Measurements from ENCODE around the gene CYP4F11. TPM values are rescaled to one million over a fixed set of nuclear protein-coding genes. Genes with fewer than 3 reads are reported as not detected.

CYP4F11 gene
- total and polyA plus RNA-seq, 2 of the 4 experiments (the other 2 are of a cell fraction): not detected

GRCh38 chr19:15902254-15902653, 32.1 kb downstream of the CYP4F11 start:
- Histone ChIP-seq H3K18ac (ENCODE audit: low read depth, low read length) (no peak overlapping the region), H2BK20ac (ENCODE audit: low read depth, low read length) (no peak overlapping the region), H2BK15ac (ENCODE audit: low read depth, low read length) (no peak overlapping the region), H4K91ac (ENCODE audit: insufficient read depth, low read depth, low read length) (no peak overlapping the region), H2AK5ac (ENCODE audit: low read depth, low read length) (no peak overlapping the region), H3K9ac (ENCODE audit: low read depth, low read length) (no peak overlapping the region), H2AK9ac (replicated peaks; ENCODE audit: low read depth, low read length, poor library complexity) (no peak overlapping the region), H3K36me3 (ENCODE audit: control insufficient read depth, insufficient read depth, low read length) (no peaks in the 10 kb centered on the region), H3K14ac (replicated peaks; ENCODE audit: low read depth, low read length) (no peak overlapping the region), H2BK5ac (ENCODE audit: low read depth, low read length, poor library complexity, severe bottlenecking) (no peak overlapping the region), H3K4me2 (ENCODE audit: low read depth, low read length) (no peak overlapping the region), H2BK120ac (ENCODE audit: low read depth, low read length) (no peak overlapping the region), H3K4me1 (ENCODE audit: control insufficient read depth, insufficient read depth, low read length) (no peaks in the 10 kb centered on the region), H4K8ac (ENCODE audit: low read depth in 2 of 2, low read length in 2 of 2) (no peak overlapping the region), H3K9me3 (ENCODE audit: control insufficient read depth, insufficient read depth, low read length) (peaks cover 9% of the 10 kb centered on the region; the same call in 1 of the 2 replicates), H3K27me3 (ENCODE audit: control insufficient read depth, insufficient read depth, low read length) (no peaks in the 10 kb centered on the region), H3K56ac (ENCODE audit: extremely low read depth, insufficient read depth, low read length) (no peak overlapping the region), H3K4ac (ENCODE audit: low read depth, low read length) (no peak overlapping the region), H3K4me3 (ENCODE audit: insufficient read depth, low read depth, low read length) (no peak overlapping the region), H3K9me1 (ENCODE audit: insufficient read depth, low read length) (no peaks in the 10 kb centered on the region), H4K20me1 (ENCODE audit: insufficient read depth, low read length) (no peaks in the 10 kb centered on the region), H3K23ac (ENCODE audit: low read depth, low read length) (no peak overlapping the region), H2AFZ (replicated peaks; ENCODE audit: low read length, poor library complexity) (no peak overlapping the region), H3K27ac (ENCODE audit: insufficient read depth, low read length) (no peak overlapping the region), H3K79me1 (ENCODE audit: low read depth in 1 of 2, low read length in 2 of 2) (no peaks in the 10 kb centered on the region), H4K5ac (ENCODE audit: low read depth, low read length) (no peak overlapping the region)
- CTCF ChIA-PET: no interaction called here
- BruUV-seq (replicated peaks): no TSS peak
- DNase-seq: no peak
- POLR2A ChIA-PET (ENCODE audit: unreplicated experiment): no interaction called here
- dilution Hi-C loops (cut with HindIII; ENCODE audit: low sequenced_read_pairs, unreplicated experiment): no loop called here
- in situ Hi-C loops (cut with MboI; ENCODE audit: low sequenced_read_pairs): no loop called here
- ATAC-seq (ENCODE audit: low read depth): no peak
- TF ChIP-seq ELK1 (IDR thresholded peaks at IDR 0.05; ENCODE audit: borderline replicate concordance, low read depth, low read length): no peak
- TF ChIP-seq RAD21 (IDR thresholded peaks at IDR 0.05; ENCODE audit: low read length): no peak
- TF ChIP-seq SMC3 (IDR thresholded peaks at IDR 0.05; ENCODE audit: low read depth, low read length): no peak
- no peak for TF ChIP-seq RFX5 (IDR thresholded peaks at IDR 0.05; ENCODE audit: low read depth, low read length)
- TF ChIP-seq POLR2A (IDR thresholded peaks at IDR 0.05; ENCODE audit: low read depth, low read length): no peak
- 67% methylated on average over 3 of the region's 11 CpGs; no CpG with 5 or more reads in 1 of the 2 experiments for WGBS, 2 experiments (ENCODE audit: extremely low coverage in 2 of 2, insufficient read length in 1 of 2)
- intact Hi-C loops (cut with micrococcal nuclease): no loop called here

Data from IMR-90 (cell line).